H1 (cell line): ENCODE results near the gene MRC2. TPM values are rescaled to one million over a fixed set of nuclear protein-coding genes. Genes with fewer than 3 reads are reported as not detected.

Source experiments
- CTCF ChIA-PET: fragments of 300-600 bp; sonication (Branson Sonifier 250); formaldehyde crosslinking; loops from one replicate; lab custom pipeline; 2021; ENCODE audit not compliant: partially characterized antibody; lab: Charles Lee
- POLR2A ChIA-PET: fragments of 300-600 bp; sonication (Branson Sonifier 250); formaldehyde crosslinking; loops from one replicate; lab custom pipeline; 2021; ENCODE audit warnings: inconsistent platforms; ENCODE audit not compliant: partially characterized antibody; lab: Charles Lee
- DNase-seq, 2 experiments: peaks; one replicate each; pipeline versions ENCODE4 v3.0.0 to v3.0.0-alpha.2; 2010 to 2022; ENCODE audit warnings: low spot score in 2 of 2, low read depth in 1 of 2, mixed read lengths in 1 of 2
- FAIRE-seq: peaks from 2 replicates; lab custom pipeline; 2011; peaks lifted over from hg19 to GRCh38; lab: Jason Lieb, UNC
- H2AFZ ChIP-seq: 2 replicates; pipeline ENCODE4 v1.8.1; 2012; ENCODE audit warnings: low read length, inconsistent platforms
- H2AK5ac ChIP-seq: 2 replicates; pipeline ENCODE4 v1.6.1; 2013; ENCODE audit warnings: low read depth, low read length
- H2BK120ac ChIP-seq: replicated peaks from 2 replicates; pipeline ENCODE3; 2013; ENCODE audit warnings: low read depth, low read length, inconsistent platforms
- H2BK12ac ChIP-seq: 2 replicates; pipeline ENCODE4 v1.6.1; 2013; ENCODE audit warnings: low read depth, low read length
- H2BK15ac ChIP-seq: 2 replicates; pipeline ENCODE4 v1.6.1; 2013; ENCODE audit warnings: low read length
- H2BK20ac ChIP-seq: 2 replicates; pipeline ENCODE4 v1.6.1; 2013; ENCODE audit warnings: low read length
- H2BK5ac ChIP-seq: 2 replicates; pipeline ENCODE4 v1.6.1; 2013; ENCODE audit warnings: low read depth, low read length
- H3K14ac ChIP-seq: 2 replicates; pipeline ENCODE4 v1.6.1; 2013; ENCODE audit warnings: inconsistent platforms; ENCODE audit not compliant: insufficient read length
- H3K18ac ChIP-seq: 2 replicates; pipeline ENCODE4 v1.6.1; 2013; ENCODE audit warnings: low read length; ENCODE audit errors: extremely low read depth
- H3K23ac ChIP-seq: 2 replicates; pipeline ENCODE4 v1.6.1; 2013; ENCODE audit warnings: inconsistent platforms; ENCODE audit not compliant: insufficient read length
- H3K23me2 ChIP-seq: 2 replicates; pipeline ENCODE4 v1.6.1; 2013; ENCODE audit warnings: low read depth, low read length
- H3K27ac ChIP-seq: 2 replicates; pipeline ENCODE4 v1.6.1; 2011; ENCODE audit warnings: low read depth, low read length, inconsistent platforms
- H3K27me3 ChIP-seq, 4 experiments: replicated peaks in 1 of 4; 1 replicate in 1 of 4; 2 replicates in 3 of 4; pipeline versions ENCODE4 v1.6.1 to v1.8.1; 2011 to 2013; ENCODE audit warnings: low read length in 3 of 4, mild to moderate bottlenecking in 3 of 4, inconsistent platforms in 2 of 4, mixed read lengths in 2 of 4, moderate library complexity in 1 of 4; ENCODE audit not compliant: control insufficient read depth in 3 of 4, insufficient read depth in 3 of 4; ENCODE audit errors: extremely low read depth in 1 of 4
- H3K36me3 ChIP-seq, 4 experiments: 2 replicates each; pipeline versions ENCODE4 v1.6.1 to v1.8.1; 2011 to 2013; ENCODE audit warnings: mild to moderate bottlenecking in 4 of 4, low read length in 3 of 4, moderate library complexity in 2 of 4, control low read depth in 1 of 4, inconsistent platforms in 1 of 4; ENCODE audit not compliant: insufficient read depth in 4 of 4, control insufficient read depth in 2 of 4
- H3K4ac ChIP-seq: replicated peaks from 2 replicates; pipeline ENCODE3; 2013; ENCODE audit warnings: low read length, low read depth, mixed read lengths, inconsistent platforms; ENCODE audit not compliant: insufficient read length
- H3K4me1 ChIP-seq, 4 experiments: replicated peaks in 1 of 4; 1 replicate in 1 of 4; 2 replicates in 3 of 4; pipeline versions ENCODE4 v1.6.1 to v1.8.1; 2011 to 2013; ENCODE audit warnings: low read length in 3 of 4, inconsistent platforms in 2 of 4, mixed read lengths in 1 of 4; ENCODE audit not compliant: insufficient read depth in 4 of 4, control insufficient read depth in 3 of 4
- H3K4me2 ChIP-seq, 2 experiments: 2 replicates each; pipeline versions ENCODE4 v1.6.1 to v1.8.1; 2011 to 2013; ENCODE audit warnings: low read depth in 2 of 2, low read length in 2 of 2, control low read depth in 1 of 2, inconsistent platforms in 1 of 2, mild to moderate bottlenecking in 1 of 2; ENCODE audit not compliant: insufficient read depth in 1 of 2
- H3K4me3 ChIP-seq, 4 experiments: fragments of 200-600, 300-600 bp in 1 of 4; sonication (generic), shearing (Covaris generic), sonication (Bioruptor Twin) in 1 of 4; 2 replicates each; pipeline versions ENCODE4 v1.5.1 to v1.8.1; 2011 to 2016; ENCODE audit warnings: low read length in 4 of 4, low read depth in 3 of 4, control low read depth in 2 of 4, inconsistent platforms in 2 of 4, mild to moderate bottlenecking in 2 of 4, mixed read lengths in 1 of 4, moderate library complexity in 1 of 4; ENCODE audit not compliant: insufficient read depth in 2 of 4; ENCODE audit errors: extremely low read depth in 1 of 4
- H3K56ac ChIP-seq: replicated peaks from 2 replicates; pipeline ENCODE3; 2013; ENCODE audit warnings: low read depth, mild to moderate bottlenecking, mixed read lengths, low read length, inconsistent platforms; ENCODE audit not compliant: insufficient read length
- H3K79me1 ChIP-seq: 2 replicates; pipeline ENCODE4 v1.6.1; 2013; ENCODE audit warnings: low read depth, low read length, control low read depth
- H3K79me2 ChIP-seq, 2 experiments: 2 replicates each; pipeline versions ENCODE4 v1.6.1 to v1.8.1; 2012 to 2013; ENCODE audit warnings: low read length in 2 of 2, mild to moderate bottlenecking in 2 of 2, inconsistent platforms in 1 of 2; ENCODE audit not compliant: insufficient read depth in 2 of 2, control insufficient read depth in 1 of 2
- H3K9ac ChIP-seq, 4 experiments: replicated peaks in 1 of 4; 1 replicate in 1 of 4; 2 replicates in 3 of 4; pipeline versions ENCODE4 v1.6.1 to v1.8.1; 2011 to 2013; ENCODE audit warnings: low read depth in 3 of 4, low read length in 3 of 4, control low read depth in 2 of 4, mild to moderate bottlenecking in 2 of 4, moderate library complexity in 2 of 4, inconsistent platforms in 1 of 4; ENCODE audit errors: extremely low read depth in 1 of 4
- H3K9me3 ChIP-seq, 2 experiments: 2 replicates each; pipeline versions ENCODE4 v1.6.1 to v1.8.1; 2012 to 2013; ENCODE audit warnings: mild to moderate bottlenecking in 2 of 2, moderate library complexity in 2 of 2, control low read depth in 1 of 2, inconsistent platforms in 1 of 2, low read depth in 1 of 2, low read length in 1 of 2, mixed read lengths in 1 of 2; ENCODE audit not compliant: insufficient read depth in 2 of 2
- H4K20me1 ChIP-seq, 2 experiments: replicated peaks in 1 of 2; 2 replicates each; pipeline versions ENCODE3 to v1.8.1; 2011 to 2013; ENCODE audit warnings: inconsistent platforms in 2 of 2, low read length in 2 of 2, mild to moderate bottlenecking in 1 of 2; ENCODE audit not compliant: insufficient read depth in 2 of 2, control insufficient read depth in 1 of 2
- H4K5ac ChIP-seq: 2 replicates; pipeline ENCODE4 v1.6.1; 2013; ENCODE audit warnings: low read length, low read depth, mixed read lengths, inconsistent platforms; ENCODE audit not compliant: insufficient read length
- H4K8ac ChIP-seq: 2 replicates; pipeline ENCODE4 v1.8.0; 2013; ENCODE audit warnings: mild to moderate bottlenecking, moderate library complexity, low read length, inconsistent platforms; ENCODE audit not compliant: insufficient read depth; ENCODE audit errors: extremely low read depth
- H4K91ac ChIP-seq: replicated peaks from 2 replicates; pipeline ENCODE3; 2013; ENCODE audit warnings: low read length, mixed read lengths, inconsistent platforms; ENCODE audit not compliant: insufficient read length
- ASH2L ChIP-seq: fragments of 200-600, 300-600 bp; sonication (generic); IDR thresholded peaks from one replicate; pipeline ENCODE4 v1.7.1; 2017; ENCODE audit warnings: low read length
- JUND ChIP-seq: IDR thresholded peaks from 2 replicates; pipeline ENCODE4 v1.6.1; 2011; ENCODE audit warnings: mild to moderate bottlenecking, improper control_type of control experiment, low read length
- KDM1A ChIP-seq: fragments of 200-600, 300-600 bp; sonication (generic); IDR thresholded peaks from 2 replicates; pipeline ENCODE4 v1.7.1; 2016; ENCODE audit warnings: mild to moderate bottlenecking, low read length, borderline replicate concordance
- PHF8 ChIP-seq: fragments of 200-600 bp; sonication (generic); conservative IDR thresholded peaks from 2 replicates; pipeline ENCODE4 v1.7.1; 2012; ENCODE audit warnings: low read depth, mild to moderate bottlenecking, inconsistent platforms, low read length, moderate library complexity
- POLR2A ChIP-seq, 2 experiments: IDR thresholded peaks; 1 replicate in 1 of 2; 2 replicates in 1 of 2; pipeline ENCODE4 v1.6.1; 2011; ENCODE audit warnings: low read depth in 2 of 2, low read length in 2 of 2, mild to moderate bottlenecking in 2 of 2; ENCODE audit errors: control extremely low read depth in 1 of 2
- POLR2AphosphoS5 ChIP-seq: IDR thresholded peaks from 2 replicates; pipeline ENCODE4 v1.6.1; 2011; ENCODE audit warnings: low read depth, low read length
- RAD21 ChIP-seq, 2 experiments: IDR thresholded peaks in 1 of 2; conservative IDR thresholded peaks in 1 of 2; 2 replicates each; pipeline ENCODE4 v1.6.1; 2011; ENCODE audit warnings: low read depth in 2 of 2, low read length in 2 of 2, improper control_type of control experiment in 1 of 2, inconsistent platforms in 1 of 2, mild to moderate bottlenecking in 1 of 2, moderate library complexity in 1 of 2
- SP4 ChIP-seq: IDR thresholded peaks from 2 replicates; pipeline ENCODE4 v1.6.1; 2012; ENCODE audit warnings: low read length, inconsistent platforms
- SUZ12 ChIP-seq: fragments of 200-600 bp; sonication (generic); IDR thresholded peaks from 2 replicates; pipeline ENCODE4 v1.6.1; 2012; ENCODE audit warnings: mild to moderate bottlenecking, inconsistent platforms, low read length, moderate library complexity, mixed read lengths
- TAF1 ChIP-seq: IDR thresholded peaks from 2 replicates; pipeline ENCODE4 v1.6.1; 2011; ENCODE audit warnings: mild to moderate bottlenecking, low read depth, low read length
- TAF7 ChIP-seq: optimal IDR thresholded peaks from 2 replicates; pipeline ENCODE3; 2011; ENCODE audit warnings: low read depth, mild to moderate bottlenecking, inconsistent platforms, low read length, moderate library complexity, borderline replicate concordance
- WGBS, 2 experiments: shearing (Covaris generic) in 1 of 2; methylation state at CpG; one replicate each; pipeline versions ENCODE4 v1.1.6 to v1.1.7; 2013 to 2015; ENCODE audit warnings: low lambda C conversion rate in 2 of 2, mixed read lengths in 2 of 2, inconsistent platforms in 1 of 2, low coverage in 1 of 2, missing lambda C conversion rate in 1 of 2; ENCODE audit not compliant: insufficient replicate concordance in 2 of 2, insufficient coverage in 1 of 2, insufficient read length in 1 of 2; ENCODE audit errors: extremely low coverage in 1 of 2, missing lambda C conversion rate in 1 of 2; 5-methylcytosine and 5-hydroxymethylcytosine counted together
- polyA plus RNA-seq, 7 experiments: library from polyadenylated mRNA; depleted of rRNA in 3 of 7; stranded (reverse) in 5 of 7; unstranded in 2 of 7; fragments of >200 nt in 5 of 7; fragments of 200-250 nt in 2 of 7; gene quantifications; 1 replicate in 5 of 7; 2 replicates in 1 of 7; 4 replicates in 1 of 7; pipeline versions ENCODE4 v1.2.1 to v1.2.3, GENCODE V29; 2011 to 2013; ENCODE audit warnings: missing spikeins in 2 of 7, mixed read lengths in 2 of 7
- total RNA-seq: library from RNA; stranded (reverse); fragmentation: NEBNext Ultra II Directional; extraction: Animal tissue kit (Norgen Biotek cat#: 25700); gene quantifications from 2 replicates; pipeline ENCODE4 v1.2.1, GENCODE V29; 2021
- TF ChIP-seq, protein P1 (sequence below): IDR thresholded peaks from 2 replicates; pipeline ENCODE4 v1.6.1; 2012; ENCODE audit warnings: inconsistent platforms

Gene MRC2
- total and polyA plus RNA-seq, 2 of the 8 experiments (the other 6 are each of a cell fraction or from before 2014, with no cell fraction given), result 7.0 to 24.2 TPM

GRCh38 chr17:62704381-62704971 lies 77.0 kb downstream of the MRC2 start:
- Histone ChIP-seq H3K18ac (no peak overlapping the region), H3K4me3 (peak overlapping the region; percentile 42 to 74 (median 51)), H3K4ac (no peak overlapping the region), H2BK12ac (peak overlapping the region; percentile 19; the same call in 1 of the 2 replicates), H3K23ac (no peak overlapping the region), H2AFZ (no peak overlapping the region), H4K5ac (no peak overlapping the region), H4K8ac (peak overlapping the region; percentile 45), H4K20me1 (no peaks in the 10 kb centered on the region), H3K79me2 (no peaks in the 10 kb centered on the region), H3K27me3 (peaks cover 0 to 7% (median 1%) of the 10 kb centered on the region in 4 experiments; a peak in 4 of 7 replicates), H3K4me1 (peaks cover 7 to 22% (median 13%) of the 10 kb centered on the region in 4 experiments), H3K4me2 (peak overlapping the region; percentile 70 to 87), H3K9me3 (peaks cover 7 to 11% of the 10 kb centered on the region in 2 experiments), H3K9ac (peak overlapping the region in 3 of 4 experiments; percentile 14 to 85 (median 58); a peak in 5 of 7 replicates), H3K79me1 (no peaks in the 10 kb centered on the region), H3K36me3 (no peaks in the 10 kb centered on the region; a peak in 1 of 8 replicates), H3K56ac (no peak overlapping the region), H2BK5ac (0 out of 2 replicates have a peak overlapping the region, but pooled peaks have one; percentile 77), H2BK15ac (no peak overlapping the region), H3K23me2 (peaks cover 19% of the 10 kb centered on the region; the same call in 1 of the 2 replicates), H2BK120ac (no peak overlapping the region), H3K14ac (no peak overlapping the region), H2AK5ac (no peak overlapping the region; the same call in 1 of the 2 replicates), H4K91ac (no peak overlapping the region), H3K27ac (no peak overlapping the region), H2BK20ac (no peak overlapping the region)
- FAIRE-seq, result no peak
- POLR2A ChIA-PET, result no interaction called here
- DNase-seq, result peak in 1 of 2 experiments; percentile 77
- WGBS, 2 experiments, result 2% methylated on average over 18 of the region's 31 CpGs; no CpG with 5 or more reads in 1 of the 2 experiments
- CTCF ChIA-PET, result interaction anchor here (0.5 kb wide), 1 partner anchor 114 kb away, joined by 5 read pairs; no protein-coding TSS in a partner anchor
- TF ChIP-seq KDM1A (peak; percentile 85), ASH2L (peak; percentile 23), TAF1 (peak; percentile 42; the same call in 1 of the 2 replicates), SP4 (no peak), POLR2A (IDR thresholded peaks at IDR 0.05; ENCODE audit: control extremely low read depth in 1 of 2, low read depth in 2 of 2, low read length in 2 of 2) (peak in 1 of 2 experiments; percentile 43; a peak in 1 of 3 replicates), SUZ12 (no peak), POLR2AphosphoS5 (peak; percentile 23; the same call in 1 of the 2 replicates), RAD21 (IDR thresholded peaks at IDR 0.05 in 1 of 2, conservative IDR thresholded peaks at IDR 0.05 in 1 of 2; ENCODE audit: low read depth in 2 of 2, low read length in 2 of 2) (no peak), JUND (no peak), PHF8 (0 out of 2 replicates have a peak, but pooled peaks have one; percentile 38), TAF7 (peak; percentile 10)
- TF ChIP-seq, protein P1, sequence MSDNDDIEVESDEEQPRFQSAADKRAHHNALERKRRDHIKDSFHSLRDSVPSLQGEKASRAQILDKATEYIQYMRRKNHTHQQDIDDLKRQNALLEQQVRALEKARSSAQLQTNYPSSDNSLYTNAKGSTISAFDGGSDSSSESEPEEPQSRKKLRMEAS, result peak; percentile 34
